HK-2 (cell line): ENCODE data around the gene FLOT2.
"Not testable (repeated sequence)": the region's sequence is repeated elsewhere in the genome, so short reads cannot be mapped to it uniquely, and the experiment has no call there.

Experiments used
- DNase-seq: peaks from one replicate; pipeline ENCODE4 v3.0.0-alpha.2; 2018; ENCODE audit not compliant: unreplicated experiment

The FLOT2 gene

DNA sequence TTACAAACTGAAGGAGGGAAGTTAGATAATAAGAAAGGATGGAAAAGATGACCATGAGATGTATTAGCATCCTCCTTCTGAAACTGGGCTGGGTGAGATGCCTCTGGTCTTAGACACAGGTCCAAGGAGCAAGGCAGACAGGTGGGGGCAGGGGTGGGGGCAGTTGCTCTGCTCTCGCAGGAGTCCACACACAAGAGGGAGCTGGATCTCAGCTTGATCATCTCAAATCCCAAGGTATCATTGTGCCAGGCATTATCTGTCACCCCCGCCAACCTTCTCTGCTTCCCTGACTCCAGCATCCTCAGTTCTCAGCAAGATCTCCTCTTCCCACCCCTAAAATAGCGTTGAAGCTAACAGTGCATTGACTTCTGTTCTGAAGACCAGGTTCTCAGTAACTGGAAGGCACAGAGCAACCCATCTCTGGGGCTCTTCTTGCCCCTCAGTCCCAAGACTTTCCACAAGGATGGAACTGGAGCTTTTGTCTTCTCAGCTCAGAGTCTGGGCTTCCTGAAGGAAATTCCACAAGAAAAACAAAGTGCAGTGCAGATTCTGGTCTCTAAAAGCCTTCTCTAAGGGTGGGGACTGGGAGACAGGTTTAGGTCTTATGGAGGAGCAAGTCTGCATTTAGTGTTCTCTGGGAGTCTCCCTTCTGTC is 1.6 kb downstream of the FLOT2 start:
- no peak for DNase-seq

- not testable (repeated sequence) for DNase-seq
These were observed 4.0 kb downstream of the FLOT2 start for GRCh38 chr17:28893248-28894183.

GRCh38 chr17:28892024-28892423 is 5.5 kb downstream of the FLOT2 start:
- no peak for DNase-seq

- DNase-seq, result no peak
These were observed 6.3 kb downstream of the FLOT2 start for GRCh38 chr17:28891201-28891600.

DNA sequence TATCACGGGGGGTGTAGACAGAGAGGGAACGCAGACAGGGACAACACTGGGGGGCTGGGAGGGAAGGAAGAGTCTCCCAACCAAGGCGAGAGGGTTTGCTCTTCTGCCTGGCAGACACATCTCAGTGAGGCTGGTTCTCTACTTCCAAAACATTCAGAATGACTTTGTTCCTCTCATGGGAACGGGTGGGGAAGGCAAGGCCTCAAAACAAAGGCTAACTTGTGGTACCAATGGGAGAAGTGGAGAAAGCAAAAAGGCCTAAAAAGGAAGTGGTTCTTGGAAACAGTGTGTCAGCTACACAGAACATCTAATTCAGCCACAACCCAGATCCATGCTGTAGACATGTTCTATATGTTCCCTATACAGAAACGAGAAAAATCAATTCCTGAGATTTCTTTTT is 7.5 kb downstream of the FLOT2 start:
- DNase-seq, result no peak

GRCh38 chr17:28888832-28889231 is 8.7 kb downstream of the FLOT2 start:
- DNase-seq, result no peak

DNA sequence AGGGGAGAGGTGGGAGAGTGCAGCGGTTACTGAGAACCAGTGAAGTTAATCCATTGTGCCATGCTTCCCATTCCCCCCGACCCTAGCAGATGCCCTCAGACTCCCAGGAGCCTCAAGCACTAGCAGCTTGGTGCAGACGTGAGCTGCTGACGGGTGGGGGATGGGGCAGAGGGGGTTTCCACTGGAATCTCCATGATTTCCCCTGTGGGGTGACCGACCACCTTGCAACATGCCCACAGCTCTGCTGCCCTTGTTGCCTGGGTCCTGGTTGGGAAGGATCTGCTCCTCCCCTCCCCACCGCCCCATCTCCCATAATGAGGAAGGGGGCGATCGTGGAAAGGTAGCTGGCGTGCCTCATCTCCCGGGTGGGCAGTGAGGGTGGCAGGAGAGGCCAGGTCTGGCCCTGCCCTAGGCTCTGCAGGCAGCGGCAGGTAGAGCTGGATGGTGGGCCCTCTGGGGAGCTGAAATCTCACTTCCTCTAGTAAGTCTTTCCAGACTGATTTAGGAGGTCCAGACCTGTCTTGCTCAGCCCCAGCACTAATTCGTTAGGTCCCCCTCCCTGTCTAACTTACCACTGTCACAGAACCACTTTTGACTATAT is 9.6 kb downstream of the FLOT2 start:
- no peak for DNase-seq

DNA sequence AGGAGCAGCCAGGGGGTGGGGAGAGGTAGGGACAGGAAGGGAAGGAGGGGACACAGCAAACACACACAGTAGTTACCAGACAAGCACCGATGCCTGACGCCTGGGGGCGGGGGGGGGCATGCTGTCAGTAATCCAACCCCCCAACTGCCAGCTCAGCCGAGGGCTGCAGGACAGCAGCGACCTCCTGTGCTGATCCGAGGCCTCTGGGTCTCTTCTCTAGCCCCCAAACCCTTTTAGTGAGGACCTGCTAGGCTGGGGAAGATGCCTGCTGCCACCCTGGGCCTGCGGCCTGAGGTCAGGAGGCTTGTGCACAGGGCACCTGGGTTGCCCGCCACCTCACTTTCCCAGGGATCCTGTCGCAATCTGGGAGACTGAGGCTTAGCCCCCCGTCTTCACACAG is 11.6 kb downstream of the FLOT2 start:
- no peak for DNase-seq

- no peak for DNase-seq
These were observed 12.2 kb downstream of the FLOT2 start for GRCh38 chr17:28885363-28885762.

DNA sequence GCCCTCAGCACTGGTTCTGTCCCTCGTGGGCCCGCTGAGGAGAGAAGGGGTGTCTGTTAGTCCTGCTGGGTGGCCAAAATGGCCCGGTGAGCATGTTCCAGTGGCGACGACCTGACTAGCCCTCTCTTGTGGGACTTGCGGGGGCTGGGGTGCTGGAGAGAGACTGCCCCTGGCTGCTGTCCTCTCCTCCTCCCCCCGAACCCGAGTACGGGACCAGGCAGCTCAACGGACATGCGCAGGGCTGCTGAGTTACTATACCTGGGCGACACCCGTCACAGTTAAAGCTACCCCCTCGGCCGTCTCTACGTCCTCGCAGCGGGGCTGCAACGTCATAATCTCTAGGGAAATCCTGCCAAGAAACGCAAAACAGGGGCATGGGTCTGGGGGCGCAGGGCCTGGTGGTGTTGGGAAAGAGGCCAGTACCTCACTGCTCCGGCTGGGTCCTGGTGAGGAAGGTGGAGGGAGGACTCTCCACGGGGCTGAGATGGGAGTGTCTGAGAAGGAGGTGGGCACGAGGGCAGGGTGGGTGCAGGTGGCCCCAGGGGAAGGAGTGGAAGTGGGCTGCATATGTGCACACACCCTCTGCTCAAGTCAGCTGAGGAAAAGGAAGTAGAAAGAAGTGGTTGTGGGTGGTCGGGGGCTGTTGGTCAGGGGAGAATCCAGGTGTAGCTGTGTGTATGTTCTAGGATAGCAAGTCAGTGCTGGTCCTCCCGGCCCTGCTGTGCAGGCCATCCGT is 13.4 kb downstream of the FLOT2 start:
- no peak for DNase-seq

DNA sequence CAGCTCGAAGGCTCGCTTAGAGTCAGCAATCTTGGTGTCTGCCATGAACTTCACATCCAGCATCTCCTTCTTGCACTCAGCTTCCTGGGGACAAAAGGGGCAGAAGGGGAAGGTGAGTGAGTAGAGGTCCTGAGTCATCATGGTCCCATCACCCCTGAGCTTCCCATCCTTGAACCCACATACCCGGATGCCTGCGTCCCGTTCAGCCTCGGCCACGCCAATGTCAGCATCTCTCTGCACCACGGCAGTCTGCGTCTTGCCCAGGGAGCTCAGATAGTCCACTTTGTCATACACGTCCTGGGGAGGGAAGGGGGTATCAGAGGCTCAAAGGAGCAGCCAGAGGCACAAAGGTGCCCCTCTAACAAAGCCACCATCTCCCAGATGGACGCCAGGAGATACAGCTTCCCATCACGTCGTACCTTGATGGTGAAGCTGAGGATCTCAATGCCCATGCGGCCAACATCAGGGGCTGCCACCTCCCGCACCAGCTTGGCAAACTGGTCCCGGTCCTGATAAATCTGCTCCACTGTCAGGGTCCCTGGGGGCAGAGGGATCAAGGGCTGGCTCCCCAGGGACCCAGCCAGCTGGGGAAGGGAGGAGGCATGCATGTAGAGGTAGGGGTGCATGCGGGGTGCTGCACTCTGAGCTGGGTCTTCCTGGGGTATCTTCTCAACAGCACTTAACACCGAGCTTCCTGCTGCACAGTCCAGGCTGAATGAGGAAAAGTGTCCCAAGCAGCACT is 15.2 kb downstream of the FLOT2 start:
- no peak for DNase-seq

GRCh38 chr17:28881533-28882056 is 15.9 kb downstream of the FLOT2 start:
- DNase-seq, result no peak

- DNase-seq, result no peak
These were observed 17.0 kb downstream of the FLOT2 start for GRCh38 chr17:28880572-28880945.

DNA sequence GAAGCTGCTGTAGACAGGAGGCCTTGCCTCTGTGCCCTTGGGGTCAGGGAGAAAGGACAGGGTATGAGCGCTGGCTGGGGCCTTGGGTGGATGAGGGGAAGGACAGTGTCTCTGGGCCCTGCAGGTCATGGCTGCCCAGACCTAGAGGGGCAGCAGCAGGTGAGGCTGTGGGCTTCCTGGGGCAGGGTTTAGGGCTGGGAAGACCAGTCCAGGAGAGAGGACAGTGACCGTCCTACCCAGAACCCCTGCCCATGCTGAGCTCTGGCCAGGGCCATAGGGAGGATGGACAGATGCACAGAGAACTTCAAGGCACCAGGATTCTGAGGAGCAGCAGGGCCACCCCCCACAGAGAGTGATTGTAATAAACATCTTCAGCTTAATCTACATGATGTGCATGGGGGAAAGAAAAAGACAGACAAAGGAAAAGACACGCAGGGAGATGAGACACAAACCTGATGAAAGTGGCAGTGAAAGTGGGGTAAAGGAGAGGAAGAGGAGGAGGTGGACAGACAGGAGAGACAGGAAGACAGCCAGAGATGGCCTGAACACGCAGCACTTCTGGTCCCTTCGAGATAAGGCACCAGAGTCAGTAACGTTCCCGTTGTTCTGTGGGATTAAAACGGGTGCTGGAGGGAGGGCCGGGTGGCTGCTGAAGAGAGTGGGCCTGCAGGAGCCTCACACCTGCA is 17.5 kb downstream of the FLOT2 start:
- DNase-seq, result no peak

- DNase-seq, result peak; percentile 30
These were observed 18.6 kb downstream of the FLOT2 start for GRCh38 chr17:28878981-28879380.

DNA sequence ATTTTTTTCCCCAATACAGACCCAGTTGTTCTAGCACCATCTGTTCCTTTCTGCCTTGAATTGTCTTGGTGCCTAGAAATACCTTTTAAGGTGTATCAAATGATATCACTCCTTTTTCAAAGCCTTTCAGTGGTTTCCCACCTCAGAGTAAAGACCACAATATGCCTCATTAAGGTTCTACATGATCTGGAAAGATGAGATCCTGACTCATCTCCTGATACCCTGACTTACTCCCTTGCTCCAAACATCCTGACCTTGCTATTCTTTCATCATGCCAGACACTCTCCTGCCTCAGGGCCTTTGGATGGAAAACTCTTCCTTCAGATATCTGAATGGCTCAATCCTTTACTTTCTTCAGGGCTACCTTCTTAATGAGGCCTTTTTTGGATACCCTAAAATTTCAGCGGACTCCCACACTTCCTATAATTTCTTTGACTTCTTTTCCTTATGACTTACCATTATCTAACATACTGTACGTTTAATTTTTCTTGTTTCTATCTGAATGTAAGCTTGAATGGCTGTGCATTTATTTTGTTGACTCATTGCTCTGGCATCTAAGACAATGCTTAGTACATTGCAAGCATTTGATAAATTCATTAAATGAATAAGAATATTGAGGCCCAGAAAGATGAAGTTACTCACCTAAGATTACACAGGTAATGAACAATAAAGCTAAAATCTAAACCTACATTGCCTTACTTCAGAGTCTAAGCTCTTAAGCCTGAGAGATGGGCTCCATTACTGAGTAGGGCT is 19.2 kb downstream of the FLOT2 start:
- DNase-seq, result no peak

- not testable (repeated sequence) for DNase-seq
These were observed 20.3 kb downstream of the FLOT2 start for GRCh38 chr17:28877150-28877711.

GRCh38 chr17:28875848-28876550 is 21.5 kb downstream of the FLOT2 start:
- DNase-seq, result no peak

DNA sequence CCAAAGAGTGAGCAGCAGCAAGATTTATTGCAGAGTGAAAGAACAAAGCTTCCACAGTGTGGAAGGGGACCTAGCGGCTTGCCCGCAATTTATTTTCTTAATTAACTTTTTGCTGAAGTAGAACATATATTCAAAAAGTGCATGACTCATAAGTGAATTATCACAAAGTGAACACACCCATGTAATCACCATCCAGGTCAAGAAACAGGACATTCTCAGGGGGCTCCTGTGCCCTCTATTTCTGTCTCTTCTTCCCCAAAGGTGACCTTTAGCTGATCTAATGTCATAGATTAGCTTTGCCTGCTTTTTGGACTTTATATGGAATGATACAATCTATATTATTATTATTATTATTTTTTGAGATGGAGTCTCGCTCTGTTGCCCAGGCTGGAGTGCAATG is 22.8 kb downstream of the FLOT2 start:
- no peak for DNase-seq
